HepG2 (cell line): ENCODE results near the gene BATF3.

ENCODE experiments used
- BRCA1 ChIP-seq: sonication (generic); formaldehyde crosslinking; IDR thresholded peaks from 2 replicates; pipeline ENCODE4 v1.4.0; 2020; ENCODE audit warnings: missing genetic modification reagents
- CC2D1A ChIP-seq: sonication (generic); formaldehyde crosslinking; IDR thresholded peaks from 2 replicates; pipeline ENCODE4 v1.8.1; 2023; ENCODE audit warnings: mild to moderate bottlenecking, missing genetic modification reagents
- EP300 ChIP-seq, 3 experiments: sonication (generic) in 1 of 3; formaldehyde crosslinking in 1 of 3; IDR thresholded peaks; 2 replicates each; pipeline versions ENCODE4 v1.5.1 to v1.6.1; 2011 to 2020; ENCODE audit warnings: low read depth in 2 of 3, low read length in 2 of 3, borderline replicate concordance in 1 of 3, improper control_type of control experiment in 1 of 3, mild to moderate bottlenecking in 1 of 3, missing genetic modification reagents in 1 of 3, moderate library complexity in 1 of 3
- FOXP1 ChIP-seq, 2 experiments: fragments of 450-650 bp in 1 of 2; IDR thresholded peaks; 2 replicates each; pipeline ENCODE4 v1.6.1; 2017 to 2018; ENCODE audit warnings: antibody characterized with exemption in 1 of 2
- NFYC ChIP-seq: IDR thresholded peaks from 2 replicates; pipeline ENCODE4 v1.6.1; 2016; ENCODE audit warnings: missing genetic modification reagents, missing compliant biosample characterization
- POLR2A ChIP-seq, 2 experiments: IDR thresholded peaks; 2 replicates each; pipeline ENCODE4 v1.6.1; 2011; ENCODE audit warnings: low read depth in 2 of 2, low read length in 2 of 2, mild to moderate bottlenecking in 1 of 2, moderate library complexity in 1 of 2; ENCODE audit not compliant: insufficient read depth in 1 of 2
- RAD21 ChIP-seq: fragments of 450-650 bp; formaldehyde crosslinking; IDR thresholded peaks from 2 replicates; pipeline ENCODE4 v1.5.0; 2020; ENCODE audit warnings: mild to moderate bottlenecking
- TF ChIP-seq, protein P1 (sequence below): sonication (generic); formaldehyde crosslinking; IDR thresholded peaks from 2 replicates; pipeline ENCODE4 v1.9.0; 2021; ENCODE audit warnings: missing genetic modification reagents, borderline replicate concordance
- TF ChIP-seq, protein P2 (sequence below): sonication (generic); formaldehyde crosslinking; IDR thresholded peaks from 2 replicates; pipeline ENCODE4 v1.5.0; 2020; ENCODE audit warnings: mild to moderate bottlenecking, missing genetic modification reagents, borderline replicate concordance

DNA sequence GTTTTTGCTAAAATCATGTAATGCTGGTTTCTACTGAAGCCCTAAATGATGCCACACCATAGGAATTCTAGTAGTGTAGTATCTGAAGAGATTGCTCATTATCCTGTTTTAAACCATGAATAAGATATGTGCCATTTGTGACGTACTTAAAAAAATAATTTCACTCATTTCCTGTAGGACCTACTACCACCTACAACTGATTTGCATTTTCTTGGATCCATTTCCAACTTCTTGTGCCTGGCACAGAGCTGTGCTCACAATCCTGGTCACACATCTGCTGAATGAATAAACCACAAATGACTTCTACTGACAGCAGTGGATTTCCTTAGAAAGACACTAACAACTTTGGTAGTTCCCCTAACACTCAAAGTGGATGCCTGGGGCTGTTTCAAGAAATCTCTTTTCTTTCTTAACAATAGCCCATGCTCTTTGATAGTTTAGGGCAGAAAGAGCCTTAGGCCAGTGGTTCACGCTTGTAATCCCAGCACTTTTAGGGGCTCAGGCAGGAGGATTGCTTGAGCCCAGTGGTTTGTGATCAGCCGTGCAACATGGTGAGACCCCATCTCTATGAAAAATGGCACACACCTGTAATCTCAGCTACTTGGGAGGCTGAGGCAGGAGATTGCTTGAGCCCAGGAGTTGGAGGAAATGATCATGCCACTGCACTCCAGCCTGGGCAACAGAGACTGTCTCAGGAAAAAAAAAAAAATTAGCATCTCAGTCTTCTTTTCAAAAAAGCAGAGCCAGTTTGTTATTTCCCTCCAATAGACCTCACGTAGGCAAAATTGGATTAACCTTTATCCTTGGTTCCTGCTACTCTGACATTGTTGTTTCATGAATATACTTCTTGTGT lies 13.0 kb upstream of the BATF3 start:
- TF ChIP-seq CC2D1A (CRISPR knock-in tag) (no peak), POLR2A (IDR thresholded peaks at IDR 0.05; ENCODE audit: insufficient read depth in 1 of 2, low read depth in 2 of 2, low read length in 2 of 2) (no peak), FOXP1 (IDR thresholded peaks at IDR 0.05) (no peak), FOXP1 (CRISPR knock-in tag; IDR thresholded peaks at IDR 0.05) (no peak), NFYC (CRISPR knock-in tag) (no peak), EP300 (IDR thresholded peaks at IDR 0.05; ENCODE audit: low read depth in 2 of 2, low read length in 2 of 2) (no peak), EP300 (CRISPR knock-in tag; IDR thresholded peaks at IDR 0.05; ENCODE audit: borderline replicate concordance) (no peak), RAD21 (CRISPR knock-in tag) (no peak), BRCA1 (no peak)
- TF ChIP-seq, protein P1, sequence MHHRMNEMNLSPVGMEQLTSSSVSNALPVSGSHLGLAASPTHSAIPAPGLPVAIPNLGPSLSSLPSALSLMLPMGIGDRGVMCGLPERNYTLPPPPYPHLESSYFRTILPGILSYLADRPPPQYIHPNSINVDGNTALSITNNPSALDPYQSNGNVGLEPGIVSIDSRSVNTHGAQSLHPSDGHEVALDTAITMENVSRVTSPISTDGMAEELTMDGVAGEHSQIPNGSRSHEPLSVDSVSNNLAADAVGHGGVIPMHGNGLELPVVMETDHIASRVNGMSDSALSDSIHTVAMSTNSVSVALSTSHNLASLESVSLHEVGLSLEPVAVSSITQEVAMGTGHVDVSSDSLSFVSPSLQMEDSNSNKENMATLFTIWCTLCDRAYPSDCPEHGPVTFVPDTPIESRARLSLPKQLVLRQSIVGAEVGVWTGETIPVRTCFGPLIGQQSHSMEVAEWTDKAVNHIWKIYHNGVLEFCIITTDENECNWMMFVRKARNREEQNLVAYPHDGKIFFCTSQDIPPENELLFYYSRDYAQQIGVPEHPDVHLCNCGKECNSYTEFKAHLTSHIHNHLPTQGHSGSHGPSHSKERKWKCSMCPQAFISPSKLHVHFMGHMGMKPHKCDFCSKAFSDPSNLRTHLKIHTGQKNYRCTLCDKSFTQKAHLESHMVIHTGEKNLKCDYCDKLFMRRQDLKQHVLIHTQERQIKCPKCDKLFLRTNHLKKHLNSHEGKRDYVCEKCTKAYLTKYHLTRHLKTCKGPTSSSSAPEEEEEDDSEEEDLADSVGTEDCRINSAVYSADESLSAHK (CRISPR knock-in tag), result no peak
- TF ChIP-seq, protein P2, sequence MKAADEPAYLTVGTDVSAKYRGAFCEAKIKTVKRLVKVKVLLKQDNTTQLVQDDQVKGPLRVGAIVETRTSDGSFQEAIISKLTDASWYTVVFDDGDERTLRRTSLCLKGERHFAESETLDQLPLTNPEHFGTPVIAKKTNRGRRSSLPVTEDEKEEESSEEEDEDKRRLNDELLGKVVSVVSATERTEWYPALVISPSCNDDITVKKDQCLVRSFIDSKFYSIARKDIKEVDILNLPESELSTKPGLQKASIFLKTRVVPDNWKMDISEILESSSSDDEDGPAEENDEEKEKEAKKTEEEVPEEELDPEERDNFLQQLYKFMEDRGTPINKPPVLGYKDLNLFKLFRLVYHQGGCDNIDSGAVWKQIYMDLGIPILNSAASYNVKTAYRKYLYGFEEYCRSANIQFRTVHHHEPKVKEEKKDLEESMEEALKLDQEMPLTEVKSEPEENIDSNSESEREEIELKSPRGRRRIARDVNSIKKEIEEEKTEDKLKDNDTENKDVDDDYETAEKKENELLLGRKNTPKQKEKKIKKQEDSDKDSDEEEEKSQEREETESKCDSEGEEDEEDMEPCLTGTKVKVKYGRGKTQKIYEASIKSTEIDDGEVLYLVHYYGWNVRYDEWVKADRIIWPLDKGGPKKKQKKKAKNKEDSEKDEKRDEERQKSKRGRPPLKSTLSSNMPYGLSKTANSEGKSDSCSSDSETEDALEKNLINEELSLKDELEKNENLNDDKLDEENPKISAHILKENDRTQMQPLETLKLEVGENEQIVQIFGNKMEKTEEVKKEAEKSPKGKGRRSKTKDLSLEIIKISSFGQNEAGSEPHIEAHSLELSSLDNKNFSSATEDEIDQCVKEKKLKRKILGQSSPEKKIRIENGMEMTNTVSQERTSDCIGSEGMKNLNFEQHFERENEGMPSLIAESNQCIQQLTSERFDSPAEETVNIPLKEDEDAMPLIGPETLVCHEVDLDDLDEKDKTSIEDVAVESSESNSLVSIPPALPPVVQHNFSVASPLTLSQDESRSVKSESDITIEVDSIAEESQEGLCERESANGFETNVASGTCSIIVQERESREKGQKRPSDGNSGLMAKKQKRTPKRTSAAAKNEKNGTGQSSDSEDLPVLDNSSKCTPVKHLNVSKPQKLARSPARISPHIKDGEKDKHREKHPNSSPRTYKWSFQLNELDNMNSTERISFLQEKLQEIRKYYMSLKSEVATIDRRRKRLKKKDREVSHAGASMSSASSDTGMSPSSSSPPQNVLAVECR, result no peak
